PC-9 (cell line): ENCODE data around the gene TTC27. TPM values are rescaled to one million over a fixed set of nuclear protein-coding genes. Genes with fewer than 3 reads are reported as not detected.
"Not testable (repeated sequence)": the region's sequence is repeated elsewhere in the genome, so short reads cannot be mapped to it uniquely, and the experiment has no call there.

Experiments
- BruUV-seq: library from RNA; stranded (reverse); fragments of 400-500 nt; replicated peaks from 2 replicates; lab custom pipeline; 2021; lab: Mats Ljungman, UMichigan
- CTCF ChIA-PET: fragments of 300-600 bp; sonication (Branson Sonifier 250); formaldehyde crosslinking; loops from one replicate; lab custom pipeline; 2022; ENCODE audit warnings: antibody characterized with exemption; lab: Charles Lee
- POLR2A ChIA-PET: fragments of 300-600 bp; sonication (Branson Sonifier 250); formaldehyde crosslinking; loops from one replicate; lab custom pipeline; 2022; ENCODE audit warnings: antibody characterized with exemption; ENCODE audit not compliant: unreplicated experiment; lab: Charles Lee
- DNase-seq, 2 experiments: peaks; one replicate each; pipeline versions ENCODE4 v3.0.0 to v3.0.0-alpha.2; 2015 to 2022; ENCODE audit warnings: mixed read lengths in 1 of 2
- H2AFZ ChIP-seq: fragments of 200-600 bp; sonication (generic); 2 replicates; pipeline ENCODE4 v1.8.1; 2017; ENCODE audit warnings: antibody characterized with exemption
- H3F3A ChIP-seq: fragments of 200-600 bp; sonication (generic); 2 replicates; pipeline ENCODE4 v1.8.1; 2017; ENCODE audit warnings: antibody characterized with exemption, mild to moderate bottlenecking, low read depth; ENCODE audit not compliant: insufficient read depth
- H3K27ac ChIP-seq: fragments of 200-600 bp; sonication (generic); 2 replicates; pipeline ENCODE4 v1.6.1; 2016; ENCODE audit warnings: mixed run types
- H3K27me3 ChIP-seq: fragments of 200-600 bp; sonication (generic); 2 replicates; pipeline ENCODE4 v1.6.1; 2016; ENCODE audit warnings: low read depth, mixed run types; ENCODE audit not compliant: insufficient read depth
- H3K36me3 ChIP-seq: fragments of 200-600 bp; sonication (generic); 2 replicates; pipeline ENCODE4 v1.6.1; 2016; ENCODE audit warnings: low read depth, mixed run types
- H3K4me1 ChIP-seq: fragments of 200-600 bp; sonication (generic); replicated peaks from 2 replicates; pipeline ENCODE4 v1.6.1; 2016; ENCODE audit warnings: mixed run types; ENCODE audit not compliant: insufficient read depth
- H3K4me2 ChIP-seq: fragments of 200-600 bp; sonication (generic); 2 replicates; pipeline ENCODE4 v1.6.1; 2017; ENCODE audit warnings: mixed run types
- H3K4me3 ChIP-seq: fragments of 200-600 bp; sonication (generic); 2 replicates; pipeline ENCODE4 v1.6.1; 2016; ENCODE audit warnings: mixed run types
- H3K79me2 ChIP-seq: fragments of 200-600 bp; sonication (generic); 2 replicates; pipeline ENCODE4 v1.6.1; 2017; ENCODE audit warnings: low read depth, mixed run types
- H3K9me2 ChIP-seq: fragments of 200-600 bp; sonication (generic); 2 replicates; pipeline ENCODE4 v1.8.1; 2017; ENCODE audit warnings: mild to moderate bottlenecking; ENCODE audit not compliant: insufficient read depth
- H3K9me3 ChIP-seq: fragments of 200-600 bp; sonication (generic); 2 replicates; pipeline ENCODE4 v1.8.1; 2016; ENCODE audit warnings: low read depth; ENCODE audit not compliant: insufficient read depth
- H4K20me1 ChIP-seq: fragments of 200-600 bp; sonication (generic); 2 replicates; pipeline ENCODE4 v1.8.1; 2017; ENCODE audit not compliant: insufficient read depth
- EZH2 ChIP-seq: fragments of 200-600 bp; sonication (generic); IDR thresholded peaks from 2 replicates; pipeline ENCODE4 v1.8.0; 2017; ENCODE audit warnings: antibody characterized with exemption, low read depth
- intact Hi-C: fragments of 100-400 bp; cut with micrococcal nuclease; formaldehyde crosslinking; loops from one replicate; pipeline ENCODE4 v1.10.0; 2022; ENCODE audit not compliant: unreplicated experiment
- total RNA-seq: library from RNA; stranded (reverse); gene quantifications from 2 replicates; pipeline ENCODE4 v1.2.3, GENCODE V29; 2021
- TF ChIP-seq, protein P1 (sequence below): fragments of 200-600 bp; sonication (generic); conservative IDR thresholded peaks from 2 replicates; pipeline ENCODE4 v1.6.1; 2017; ENCODE audit warnings: mixed run types, antibody characterized with exemption, mild to moderate bottlenecking, moderate library complexity

Gene TTC27
- total RNA-seq, 1 experiment from 2014 or later: 12.8 TPM

DNA sequence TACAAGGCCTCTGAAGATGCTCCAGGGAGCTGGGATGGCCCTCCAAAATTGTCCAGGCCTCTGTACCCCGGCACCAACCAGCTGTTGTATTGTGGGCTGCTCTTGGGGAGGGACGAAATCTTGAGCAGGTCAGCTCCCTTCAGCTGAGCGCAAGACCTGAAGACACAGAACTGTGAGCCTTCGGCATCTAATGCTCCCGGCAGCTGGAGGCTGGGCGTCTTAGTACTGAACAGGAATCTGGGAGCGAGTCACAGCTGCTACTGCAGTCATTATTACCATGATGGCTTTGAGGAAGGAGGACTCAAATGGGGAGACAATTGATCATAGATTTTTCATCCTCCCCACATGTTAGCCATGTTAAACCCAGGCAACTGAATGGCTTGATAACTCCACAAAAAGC is 236.0 kb downstream of the TTC27 start:
- TF ChIP-seq EZH2: no peak
- TF ChIP-seq, protein P1, sequence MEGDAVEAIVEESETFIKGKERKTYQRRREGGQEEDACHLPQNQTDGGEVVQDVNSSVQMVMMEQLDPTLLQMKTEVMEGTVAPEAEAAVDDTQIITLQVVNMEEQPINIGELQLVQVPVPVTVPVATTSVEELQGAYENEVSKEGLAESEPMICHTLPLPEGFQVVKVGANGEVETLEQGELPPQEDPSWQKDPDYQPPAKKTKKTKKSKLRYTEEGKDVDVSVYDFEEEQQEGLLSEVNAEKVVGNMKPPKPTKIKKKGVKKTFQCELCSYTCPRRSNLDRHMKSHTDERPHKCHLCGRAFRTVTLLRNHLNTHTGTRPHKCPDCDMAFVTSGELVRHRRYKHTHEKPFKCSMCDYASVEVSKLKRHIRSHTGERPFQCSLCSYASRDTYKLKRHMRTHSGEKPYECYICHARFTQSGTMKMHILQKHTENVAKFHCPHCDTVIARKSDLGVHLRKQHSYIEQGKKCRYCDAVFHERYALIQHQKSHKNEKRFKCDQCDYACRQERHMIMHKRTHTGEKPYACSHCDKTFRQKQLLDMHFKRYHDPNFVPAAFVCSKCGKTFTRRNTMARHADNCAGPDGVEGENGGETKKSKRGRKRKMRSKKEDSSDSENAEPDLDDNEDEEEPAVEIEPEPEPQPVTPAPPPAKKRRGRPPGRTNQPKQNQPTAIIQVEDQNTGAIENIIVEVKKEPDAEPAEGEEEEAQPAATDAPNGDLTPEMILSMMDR: no peak
- H3K9me3 ChIP-seq: no peaks in the 10 kb centered on the region
- peaks cover 17% of the 10 kb centered on the region for H3F3A ChIP-seq
- H3K27ac ChIP-seq: no peak overlapping the region
- no peaks in the 10 kb centered on the region for H3K9me2 ChIP-seq
- H3K4me3 ChIP-seq: no peak overlapping the region
- ChIA-PET POLR2A (no interaction called here), CTCF (no interaction called here)
- no peaks in the 10 kb centered on the region for H3K27me3 ChIP-seq
- BruUV-seq: no TSS peak
- H3K4me2 ChIP-seq: no peak overlapping the region
- H3K4me1 ChIP-seq: peaks cover 35% of the 10 kb centered on the region
- no peaks in the 10 kb centered on the region for H3K36me3 ChIP-seq
- no peak overlapping the region for H2AFZ ChIP-seq
- H3K79me2 ChIP-seq: no peaks in the 10 kb centered on the region
- no peak for DNase-seq
- no peaks in the 10 kb centered on the region for H4K20me1 ChIP-seq
- intact Hi-C loops: no loop called here

DNA sequence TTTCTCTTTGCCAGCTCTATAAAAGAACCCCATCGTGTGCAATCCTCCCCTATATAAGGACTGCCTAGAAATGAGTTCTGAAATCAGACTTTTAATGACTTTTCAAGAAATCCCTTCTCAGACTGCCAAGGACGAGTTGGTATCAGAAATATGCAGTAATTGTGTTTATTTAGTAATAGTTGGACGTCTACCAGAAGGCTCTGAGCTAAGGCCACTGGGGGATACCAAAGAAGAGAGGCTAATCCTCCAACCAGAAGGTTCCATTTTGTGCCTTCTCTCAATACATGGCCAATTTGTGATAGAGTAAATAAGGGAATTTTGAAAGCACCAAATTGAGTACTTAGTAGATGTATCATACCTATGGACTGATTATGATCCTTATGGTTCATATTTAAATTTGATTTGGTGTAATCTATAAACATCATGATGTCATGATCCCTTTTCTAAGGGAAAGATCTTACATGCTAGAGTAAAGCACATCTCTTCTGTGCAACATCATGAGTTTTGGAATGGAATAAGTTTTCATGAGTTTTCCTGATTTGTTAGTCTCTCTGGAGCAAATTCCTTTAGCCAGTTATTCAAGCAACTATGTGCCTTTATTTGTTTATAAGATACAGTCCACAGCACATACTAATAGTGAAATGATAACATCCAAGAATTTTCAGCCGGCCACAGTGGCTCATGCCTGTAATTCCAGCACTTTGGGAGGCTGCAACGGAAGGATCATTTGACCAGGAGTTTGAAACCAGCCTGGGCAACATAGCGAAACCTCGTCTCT is 236.7 kb downstream of the TTC27 start:
- no peaks in the 10 kb centered on the region for H3K79me2 ChIP-seq
- H3K27ac ChIP-seq: peak overlapping the region; percentile 95
- H3F3A ChIP-seq: peaks cover 17% of the 10 kb centered on the region
- no peak for DNase-seq
- no peaks in the 10 kb centered on the region for H3K36me3 ChIP-seq
- H3K9me3 ChIP-seq: no peaks in the 10 kb centered on the region
- H3K4me2 ChIP-seq: peak overlapping the region; percentile 12
- no peak overlapping the region for H2AFZ ChIP-seq
- peaks cover 35% of the 10 kb centered on the region for H3K4me1 ChIP-seq
- TF ChIP-seq EZH2: no peak
- TF ChIP-seq, protein P1: no peak
- no TSS peak for BruUV-seq
- intact Hi-C loops: no loop called here
- H3K27me3 ChIP-seq: no peaks in the 10 kb centered on the region
- no peak overlapping the region for H3K4me3 ChIP-seq
- POLR2A ChIA-PET: no interaction called here
- CTCF ChIA-PET: no interaction called here
- no peaks in the 10 kb centered on the region for H4K20me1 ChIP-seq
- H3K9me2 ChIP-seq: no peaks in the 10 kb centered on the region

DNA sequence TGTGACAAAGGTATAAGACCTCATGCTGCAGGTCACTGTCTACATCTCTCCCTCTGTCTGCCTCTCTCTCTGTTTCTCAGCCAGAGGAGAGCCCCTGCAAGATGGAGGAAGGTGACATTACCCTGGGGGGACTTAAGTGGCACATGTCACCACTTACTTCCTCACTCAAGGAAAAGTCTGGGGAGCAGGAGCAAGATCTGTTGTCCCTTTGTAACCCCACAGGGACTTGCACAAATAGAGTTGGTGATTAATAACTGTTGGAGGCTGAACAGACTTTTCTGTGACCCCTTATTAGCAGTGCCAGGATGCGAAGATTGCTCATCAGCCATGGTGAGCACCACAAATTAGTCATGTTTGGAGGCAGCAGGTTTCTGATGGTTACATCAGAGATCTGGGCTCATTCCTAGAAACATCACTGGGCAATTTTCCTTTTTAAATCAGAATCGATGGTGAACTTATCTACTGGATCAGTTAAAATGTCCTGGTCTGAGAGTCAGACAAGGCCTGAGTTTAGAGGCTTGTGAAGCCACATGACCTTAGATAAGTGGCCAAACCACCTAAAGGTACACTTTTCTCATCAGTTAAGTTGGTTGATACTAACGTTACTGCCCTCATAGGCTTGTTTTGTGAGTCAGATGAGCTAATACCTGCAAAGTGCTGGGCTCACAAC is 237.7 kb downstream of the TTC27 start:
- no peak overlapping the region for H3K4me3 ChIP-seq
- no peaks in the 10 kb centered on the region for H3K9me3 ChIP-seq
- H3K4me1 ChIP-seq: peaks cover 38% of the 10 kb centered on the region
- no peaks in the 10 kb centered on the region for H4K20me1 ChIP-seq
- ChIA-PET CTCF (no interaction called here), POLR2A (no interaction called here)
- H2AFZ ChIP-seq: peak overlapping the region; percentile 58
- peak; percentile 13 to 83 for DNase-seq
- peak overlapping the region; percentile 95 for H3K27ac ChIP-seq
- no TSS peak for BruUV-seq
- H3K27me3 ChIP-seq: no peaks in the 10 kb centered on the region
- H3K79me2 ChIP-seq: no peaks in the 10 kb centered on the region
- peaks cover 17% of the 10 kb centered on the region for H3F3A ChIP-seq
- intact Hi-C loops: no loop called here
- no peak for TF ChIP-seq EZH2
- TF ChIP-seq, protein P1: no peak
- peak overlapping the region; percentile 12 for H3K4me2 ChIP-seq
- no peaks in the 10 kb centered on the region for H3K9me2 ChIP-seq
- no peaks in the 10 kb centered on the region for H3K36me3 ChIP-seq

DNA sequence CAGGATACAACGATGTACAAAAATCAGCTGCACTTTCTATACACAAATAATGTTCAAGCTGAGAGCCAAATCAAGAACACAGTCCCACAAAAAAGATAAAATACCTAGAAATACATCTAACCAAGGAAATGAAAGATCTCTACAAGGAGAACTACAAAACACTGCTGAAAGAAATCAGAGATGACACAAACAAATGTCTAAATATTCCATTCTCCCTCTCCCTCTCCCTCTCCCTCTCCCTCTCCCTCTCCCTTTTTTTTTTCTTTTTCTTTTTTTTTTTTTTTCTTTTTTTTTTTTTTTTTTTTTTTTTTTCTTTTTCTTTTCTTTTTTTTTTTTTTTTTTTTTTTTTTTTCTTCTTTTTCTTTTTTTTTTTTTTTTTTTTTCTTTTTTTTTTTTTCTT is 238.6 kb downstream of the TTC27 start:
- CTCF ChIA-PET, BruUV-seq, H4K20me1 ChIP-seq, DNase-seq, POLR2A ChIA-PET, H3K9me2 ChIP-seq, H3K36me3 ChIP-seq, intact Hi-C loops, H3K27me3 ChIP-seq, H3K4me3 ChIP-seq, H3K79me2 ChIP-seq, H3K9me3 ChIP-seq: not testable (repeated sequence)
- Histone ChIP-seq H3K4me2 (peak overlapping the region; percentile 12), H3K4me1 (peaks cover 44% of the 10 kb centered on the region), H2AFZ (peak overlapping the region; percentile 58; the same call in 1 of the 2 replicates), H3F3A (peaks cover 17% of the 10 kb centered on the region), H3K27ac (peak overlapping the region; percentile 95)
